Small intestine (tissue), 7 donors: ENCODE measurements around the gene KANSL1. TPM values are rescaled to one million over a fixed set of nuclear protein-coding genes. Genes with fewer than 3 reads are reported as not detected.
A peak's percentile ranks its signal among the peaks of the same experiment; 100 is the strongest.

Experiments
- DNase-seq, 2 donors: peaks; one replicate each; pipeline versions ENCODE4 v3.0.0 to v3.0.0-alpha.2; 2013
- FAIRE-seq: peaks from 2 replicates; lab custom pipeline; 2012; peaks lifted over from hg19 to GRCh38; lab: Jason Lieb, UNC
- H3K27ac ChIP-seq, 3 donors: one replicate each; pipeline ENCODE4 v1.5.1; 2013; ENCODE audit warnings: low read length in 2 of 3, mild to moderate bottlenecking in 2 of 3, control low read depth in 1 of 3, inconsistent platforms in 1 of 3, low read depth in 1 of 3, moderate library complexity in 1 of 3
- H3K27me3 ChIP-seq, 3 donors: one replicate each; pipeline ENCODE4 v1.6.1; 2013; ENCODE audit warnings: low read length in 3 of 3, inconsistent platforms in 1 of 3; ENCODE audit not compliant: control insufficient read depth in 3 of 3, insufficient read depth in 3 of 3
- H3K36me3 ChIP-seq, 3 donors: one replicate each; pipeline ENCODE4 v1.6.1; 2013; ENCODE audit warnings: low read length in 3 of 3, inconsistent platforms in 1 of 3, low read depth in 1 of 3, mild to moderate bottlenecking in 1 of 3, moderate library complexity in 1 of 3; ENCODE audit not compliant: control insufficient read depth in 3 of 3, insufficient read depth in 2 of 3
- H3K4me1 ChIP-seq, 3 donors: one replicate each; pipeline ENCODE4 v1.6.1; 2013; ENCODE audit warnings: low read length in 2 of 3, inconsistent platforms in 1 of 3, low read depth in 1 of 3, mild to moderate bottlenecking in 1 of 3, moderate library complexity in 1 of 3; ENCODE audit not compliant: control insufficient read depth in 3 of 3, insufficient read depth in 2 of 3
- H3K4me3 ChIP-seq, 3 donors: one replicate each; pipeline ENCODE4 v1.5.1; 2013; ENCODE audit warnings: low read length in 3 of 3, control low read depth in 1 of 3, inconsistent platforms in 1 of 3, low read depth in 1 of 3, mild to moderate bottlenecking in 1 of 3, moderate library complexity in 1 of 3
- H3K9me3 ChIP-seq, 2 donors: one replicate each; pipeline ENCODE4 v1.6.1; 2013; ENCODE audit warnings: low read depth in 1 of 2, low read length in 1 of 2; ENCODE audit not compliant: control insufficient read depth in 2 of 2, insufficient read depth in 1 of 2
- WGBS, 3 donors: extraction: QIAGEN DNeasy Blood & Tissue Kit; methylation state at CpG; one replicate each; pipeline ENCODE4 v1.1.7; 2013; 5-methylcytosine and 5-hydroxymethylcytosine counted together
- polyA plus RNA-seq, 4 donors: library from polyadenylated mRNA; stranded (reverse) in 3 of 4; unstranded in 1 of 4; fragments of 200-250 nt in 3 of 4; fragments of 120-200 nt in 1 of 4; gene quantifications; one replicate each; pipeline versions ENCODE4 v1.2.1 to v1.2.3, GENCODE V29; 2013
- donor health status: healthy with polysubstance abuse.
- donor health status: control.
- donor health status: control.
- donor health status: Bipolar disorder and iron deficiency.
- donor health status: healthy.

Gene KANSL1
- polyA plus RNA-seq, 4 donors, result 12.7 to 54.0 (median 20.2) TPM

DNA sequence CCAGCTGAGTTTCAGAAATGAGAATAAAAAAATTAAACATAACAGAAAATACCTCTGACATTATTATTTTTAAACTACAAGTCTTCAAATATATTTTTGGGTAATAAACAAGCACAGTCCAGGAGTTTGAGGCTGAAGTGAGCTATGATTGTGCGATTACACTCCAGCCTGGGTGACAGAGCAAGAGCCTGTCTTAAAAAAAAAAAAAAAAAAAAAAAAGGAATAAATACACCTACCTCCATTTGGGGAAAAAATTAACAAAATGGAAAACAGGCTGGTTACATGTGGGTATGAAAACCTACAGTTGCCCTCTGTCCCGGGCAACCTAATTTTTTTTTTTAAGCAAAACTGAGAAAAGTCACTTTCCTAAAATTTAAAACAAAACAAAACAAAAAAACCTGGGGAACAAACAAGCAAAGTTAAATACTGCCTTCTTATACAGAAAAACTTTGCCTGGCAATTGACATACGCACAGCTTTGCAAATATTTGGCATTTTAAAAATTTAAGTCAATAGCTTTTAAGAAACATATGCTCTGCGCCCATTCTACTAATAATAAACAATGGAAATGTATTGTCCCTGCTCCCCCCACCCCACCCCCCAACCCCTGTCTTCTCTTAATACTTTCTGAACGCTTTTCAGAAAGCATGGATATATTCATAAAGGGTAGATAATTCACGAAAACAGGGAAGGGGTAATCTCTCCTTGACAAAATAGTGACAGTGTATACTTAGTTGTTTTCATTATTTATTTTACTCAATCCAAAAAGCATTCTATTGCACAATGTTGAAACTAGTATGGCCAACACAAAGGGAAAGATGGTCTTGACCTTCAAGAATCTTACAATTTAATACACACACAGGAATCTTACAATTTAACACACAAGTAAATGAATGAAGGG is 112.9 kb downstream of the KANSL1 start:
- DNase-seq, result no peak
- H3K4me3 ChIP-seq, result no peak overlapping the region
- H3K27ac ChIP-seq, result no peak overlapping the region
- H3K9me3 ChIP-seq, result no peaks in the 10 kb centered on the region
- H3K4me1 ChIP-seq, result peaks cover 0 to 6% (median 3%) of the 10 kb centered on the region in 3 donors
- WGBS, 3 donors, result 94 to 96% (median 95%) methylated on average over 6 of the region's 6 CpGs
- H3K27me3 ChIP-seq, result no peaks in the 10 kb centered on the region
- peaks cover 0 to 14% (median 2%) of the 10 kb centered on the region in 3 donors for H3K36me3 ChIP-seq
- no peak for FAIRE-seq

DNA sequence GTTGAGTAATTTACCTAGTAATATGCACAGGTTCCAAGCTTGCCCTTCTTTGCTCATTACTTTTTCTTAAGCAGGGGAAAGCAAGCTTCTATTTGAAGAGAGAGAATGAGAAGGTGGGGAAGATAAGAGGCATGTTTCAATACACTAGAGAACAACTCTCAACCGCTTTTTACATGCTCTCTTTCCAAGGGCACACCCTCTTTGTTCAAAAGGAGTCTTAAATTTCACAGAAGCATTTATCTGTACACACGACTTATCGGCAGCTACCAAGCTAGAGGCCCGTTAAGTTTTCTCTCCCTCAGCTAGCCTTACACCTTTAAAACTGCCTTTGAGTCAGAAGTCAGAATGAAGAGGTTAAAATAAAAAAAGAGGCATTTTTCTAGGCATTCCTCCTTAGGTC is 114.6 kb downstream of the KANSL1 start:
- Histone ChIP-seq H3K4me1 (peaks cover 0 to 6% (median 3%) of the 10 kb centered on the region in 3 donors), H3K4me3 (no peak overlapping the region), H3K9me3 (no peaks in the 10 kb centered on the region), H3K27me3 (no peaks in the 10 kb centered on the region), H3K27ac (no peak overlapping the region), H3K36me3 (peaks cover 0 to 11% (median 2%) of the 10 kb centered on the region in 3 donors)
- no peak for DNase-seq
- no peak for FAIRE-seq
- 82 to 95% (median 88%) methylated on average over 4 of the region's 4 CpGs for WGBS, 3 donors

- Histone ChIP-seq H3K36me3 (peaks cover 0 to 6% (median 2%) of the 10 kb centered on the region in 3 donors), H3K4me3 (no peak overlapping the region), H3K4me1 (no peaks in the 10 kb centered on the region), H3K27ac (no peak overlapping the region), H3K27me3 (no peaks in the 10 kb centered on the region), H3K9me3 (no peaks in the 10 kb centered on the region)
- 100% methylated on average over 1 of the region's 1 CpG for WGBS, 3 donors
- FAIRE-seq, result no peak
- no peak for DNase-seq
These were observed 118.7 kb downstream of the KANSL1 start for GRCh38 chr17:46074540-46074939.

DNA sequence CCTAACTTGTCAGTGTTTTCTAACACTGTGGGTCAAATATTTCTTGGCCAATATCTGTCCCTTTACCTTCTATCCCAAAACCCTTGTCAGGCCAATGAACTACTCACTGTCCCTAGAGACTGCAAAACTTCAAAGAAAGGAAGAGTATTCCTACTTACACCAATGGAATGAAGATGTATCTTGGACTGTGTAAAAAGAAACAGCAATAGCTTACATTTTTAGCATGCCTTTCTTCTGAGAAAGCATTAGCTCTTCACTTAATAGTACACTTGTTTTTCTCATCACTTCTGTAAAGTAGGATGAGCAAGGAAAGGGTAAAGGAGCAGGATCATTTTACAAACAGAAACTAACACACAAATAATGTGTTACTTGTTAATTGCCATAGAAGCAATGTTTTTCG is 120.2 kb downstream of the KANSL1 start:
- DNase-seq (no peak), FAIRE-seq (no peak)
- H3K27me3 ChIP-seq, result no peaks in the 10 kb centered on the region
- WGBS, 3 donors, result 88 to 95% (median 91%) methylated on average over 1 of the region's 1 CpG
- H3K4me1 ChIP-seq, result no peaks in the 10 kb centered on the region
- no peak overlapping the region for H3K4me3 ChIP-seq
- no peaks in the 10 kb centered on the region for H3K9me3 ChIP-seq
- peaks cover 0 to 14% (median 0%) of the 10 kb centered on the region in 3 donors for H3K36me3 ChIP-seq
- H3K27ac ChIP-seq, result no peak overlapping the region

DNA sequence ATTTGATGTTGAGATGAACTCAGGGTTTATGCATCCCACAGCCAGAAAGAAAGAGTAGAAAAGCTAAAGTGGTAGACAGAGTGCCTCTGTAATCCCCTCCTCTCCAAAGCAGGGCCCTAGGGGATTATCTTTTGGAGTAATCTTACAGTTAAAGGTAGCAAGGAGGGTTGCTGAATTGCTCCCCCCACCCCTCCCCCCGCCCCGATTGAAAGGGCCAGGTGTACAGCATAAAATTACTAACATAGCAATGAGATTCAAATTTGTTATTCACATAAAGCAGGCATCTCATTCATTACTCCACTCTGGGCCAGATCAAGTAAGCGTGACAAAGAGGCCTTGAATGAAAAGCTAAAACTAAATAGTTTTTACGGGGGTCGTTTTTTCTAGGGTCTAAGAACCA is 121.4 kb downstream of the KANSL1 start:
- FAIRE-seq (no peak), DNase-seq (no peak)
- H3K4me3 ChIP-seq, result no peak overlapping the region
- no peaks in the 10 kb centered on the region for H3K4me1 ChIP-seq
- no peaks in the 10 kb centered on the region for H3K27me3 ChIP-seq
- H3K36me3 ChIP-seq, result peaks cover 0 to 13% (median 3%) of the 10 kb centered on the region in 3 donors
- no peaks in the 10 kb centered on the region for H3K9me3 ChIP-seq
- 83 to 85% (median 84%) methylated on average over 5 of the region's 5 CpGs for WGBS, 3 donors
- H3K27ac ChIP-seq, result no peak overlapping the region

DNA sequence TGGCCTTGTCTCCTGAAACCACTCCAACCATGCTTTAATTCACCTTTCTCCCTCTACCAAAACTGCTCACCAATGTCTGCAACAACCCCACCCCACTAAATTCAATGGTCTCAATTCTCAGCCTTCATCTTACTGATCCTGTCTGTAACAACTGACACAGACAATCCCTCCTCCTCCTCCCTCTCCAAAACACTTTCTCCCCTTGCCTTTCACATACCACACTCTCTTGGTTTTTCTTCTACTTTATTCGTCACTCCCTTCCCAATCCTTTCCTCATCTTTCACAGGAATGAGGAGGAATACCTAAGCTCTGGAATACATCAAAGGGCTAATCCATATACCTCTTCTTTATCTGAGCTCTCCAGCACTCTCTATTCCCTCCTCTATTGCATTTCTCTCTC is 128.8 kb downstream of the KANSL1 start:
- Histone ChIP-seq H3K4me3 (no peak overlapping the region), H3K9me3 (no peaks in the 10 kb centered on the region), H3K4me1 (no peaks in the 10 kb centered on the region), H3K36me3 (peaks cover 11 to 37% (median 15%) of the 10 kb centered on the region in 3 donors), H3K27me3 (no peaks in the 10 kb centered on the region), H3K27ac (no peak overlapping the region)
- no peak for DNase-seq
- 91 to 100% (median 91%) methylated on average over 1 of the region's 1 CpG for WGBS, 3 donors
- no peak for FAIRE-seq

DNA sequence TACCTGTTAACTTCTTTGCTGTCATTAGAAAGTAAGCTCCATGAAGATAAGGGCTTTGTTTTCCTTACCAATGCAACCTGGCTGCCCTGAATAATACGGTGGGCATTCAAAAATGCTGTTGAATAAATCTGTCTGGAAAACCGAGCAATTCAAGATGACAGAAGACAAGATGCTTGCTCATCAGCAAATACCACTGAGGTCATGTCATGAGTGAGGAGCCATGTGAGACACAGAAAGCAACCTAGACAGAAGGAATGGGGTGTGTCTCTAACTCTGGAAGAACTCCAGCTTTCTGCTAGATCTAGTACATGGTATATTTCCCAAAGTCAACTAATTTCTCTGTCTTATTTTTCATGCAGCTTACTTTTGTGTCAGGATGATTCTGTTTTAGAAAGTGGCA is 130.0 kb downstream of the KANSL1 start:
- Histone ChIP-seq H3K27me3 (no peaks in the 10 kb centered on the region), H3K4me3 (no peak overlapping the region), H3K9me3 (no peaks in the 10 kb centered on the region), H3K27ac (no peak overlapping the region), H3K4me1 (no peaks in the 10 kb centered on the region), H3K36me3 (peaks cover 11 to 38% (median 15%) of the 10 kb centered on the region in 3 donors)
- FAIRE-seq, result no peak
- peak in 1 of 2 donors; percentile 32 for DNase-seq
- 30 to 59% (median 55%) methylated on average over 2 of the region's 2 CpGs for WGBS, 3 donors

GRCh38 chr17:46061435-46061834 is 131.8 kb downstream of the KANSL1 start:
- Histone ChIP-seq H3K36me3 (peaks cover 9 to 34% (median 13%) of the 10 kb centered on the region in 3 donors), H3K4me1 (no peaks in the 10 kb centered on the region), H3K27me3 (no peaks in the 10 kb centered on the region), H3K4me3 (no peak overlapping the region), H3K27ac (no peak overlapping the region), H3K9me3 (no peaks in the 10 kb centered on the region)
- FAIRE-seq, result no peak
- peak; percentile 32 to 37 for DNase-seq
- 92 to 93% (median 93%) methylated on average over 5 of the region's 5 CpGs for WGBS, 3 donors
